K562 treated with DMSO at 1 percent for 24 hours (cell line): ENCODE data around the gene ATAD3C. TPM values are rescaled to one million over a fixed set of nuclear protein-coding genes. Genes with fewer than 3 reads are reported as not detected.

Experiments used
- total RNA-seq: library from RNA; unstranded; fragments of 300-600 nt; gene quantifications from 2 replicates; pipeline ENCODE4 v1.2.3, GENCODE V29; 2022; ENCODE audit warnings: low read depth; ENCODE audit not compliant: insufficient read depth

Gene ATAD3C
- 0.24 TPM in 1 of 2 replicates, not detected in the other for total RNA-seq

GRCh38 chr1:1449099-1449739, at the start of gene ATAD3C:
Gene ATAD3C (plus strand): TSS chr1:1449689. CDS start chr1:1450684, 995 bp downstream.

DNA sequence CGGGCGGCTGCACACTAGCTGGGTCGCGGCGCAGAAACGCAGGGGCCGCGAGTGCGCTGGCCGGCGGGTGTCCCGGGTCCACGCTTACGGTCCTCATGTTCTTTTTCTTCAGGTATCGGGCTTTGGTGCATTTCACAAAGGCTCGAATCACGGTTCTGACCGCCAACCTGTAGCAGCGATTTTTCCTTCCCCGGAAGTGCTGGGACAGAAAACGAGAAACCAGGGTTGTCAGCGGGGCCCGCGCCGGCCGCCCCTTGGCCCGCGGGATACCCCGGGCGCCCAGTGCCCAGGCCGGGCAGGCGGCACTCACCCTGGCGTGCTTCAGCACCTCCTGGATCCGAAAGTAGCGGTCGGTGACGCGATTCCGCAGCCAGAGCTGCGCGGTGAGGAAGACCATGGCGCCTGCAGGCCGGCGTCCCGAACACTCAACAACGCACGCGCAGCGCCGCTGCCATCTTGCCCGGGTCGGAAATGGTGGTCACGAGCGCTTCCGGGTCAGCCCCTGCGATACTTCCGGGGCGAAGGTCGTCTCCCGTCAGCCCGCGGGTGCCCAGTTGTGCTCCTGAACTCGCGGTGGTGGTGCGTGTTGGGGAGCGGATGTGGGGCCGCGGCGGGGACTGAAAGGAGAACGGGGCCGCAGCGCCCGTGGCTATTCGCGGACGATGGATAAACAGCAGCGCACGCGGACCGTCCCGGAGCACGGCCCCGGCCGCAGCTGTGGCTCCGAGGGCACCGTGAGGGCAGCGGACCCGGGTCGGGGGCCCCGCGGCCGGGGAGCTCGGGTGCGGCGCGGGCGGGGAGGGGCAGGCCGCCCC, 42.5 kb upstream of the ATAD3C start, which contains the start of gene MRPL20:
TSS of gene MRPL20 (minus strand) at position 473 of the 815 bp plus-strand sequence. CDS start at position 397, 76 bp downstream.

DNA sequence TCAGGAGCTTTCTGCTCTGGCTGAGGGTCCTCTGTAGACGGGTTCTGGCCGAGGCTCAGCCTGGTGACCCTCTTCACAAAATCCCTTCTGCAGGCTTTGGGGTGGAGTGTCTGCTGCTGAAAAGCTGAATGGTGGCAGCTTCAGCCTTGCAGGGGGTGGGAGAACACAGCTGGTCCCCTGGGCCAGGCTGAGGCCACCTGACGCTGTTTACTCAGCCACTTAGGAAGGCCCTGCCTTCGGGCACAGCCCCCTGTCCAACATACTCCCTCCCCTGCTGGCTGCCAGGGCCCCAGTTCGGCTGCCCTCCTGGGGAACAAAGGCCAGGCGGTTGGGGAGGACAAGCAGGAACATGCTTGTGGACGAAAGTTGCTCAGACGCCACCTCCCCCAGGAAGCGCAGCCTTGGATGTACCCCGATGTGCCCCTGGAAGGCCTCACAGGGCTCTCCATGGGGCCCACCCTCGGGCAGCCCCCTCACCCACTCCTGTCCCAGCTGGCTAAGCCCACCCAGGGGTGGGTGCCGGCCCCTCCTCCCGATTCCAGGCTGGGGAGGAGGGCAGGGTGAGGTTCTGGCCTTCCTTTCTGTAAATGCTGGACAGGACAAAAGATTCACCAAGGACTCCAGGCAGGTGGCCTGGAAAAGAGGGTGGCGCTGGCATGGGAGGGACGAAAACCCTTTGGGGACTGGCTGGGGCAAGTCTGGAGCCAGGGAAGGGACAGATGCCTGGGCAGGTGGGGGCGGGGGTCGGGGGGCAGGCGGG, 28.2 kb upstream of the ATAD3C start, which contains the start of gene ANKRD65:
TSS of gene ANKRD65 (minus strand) at position 130 of the 760 bp plus-strand sequence. CDS start 271 bp downstream, outside the sequence.

DNA sequence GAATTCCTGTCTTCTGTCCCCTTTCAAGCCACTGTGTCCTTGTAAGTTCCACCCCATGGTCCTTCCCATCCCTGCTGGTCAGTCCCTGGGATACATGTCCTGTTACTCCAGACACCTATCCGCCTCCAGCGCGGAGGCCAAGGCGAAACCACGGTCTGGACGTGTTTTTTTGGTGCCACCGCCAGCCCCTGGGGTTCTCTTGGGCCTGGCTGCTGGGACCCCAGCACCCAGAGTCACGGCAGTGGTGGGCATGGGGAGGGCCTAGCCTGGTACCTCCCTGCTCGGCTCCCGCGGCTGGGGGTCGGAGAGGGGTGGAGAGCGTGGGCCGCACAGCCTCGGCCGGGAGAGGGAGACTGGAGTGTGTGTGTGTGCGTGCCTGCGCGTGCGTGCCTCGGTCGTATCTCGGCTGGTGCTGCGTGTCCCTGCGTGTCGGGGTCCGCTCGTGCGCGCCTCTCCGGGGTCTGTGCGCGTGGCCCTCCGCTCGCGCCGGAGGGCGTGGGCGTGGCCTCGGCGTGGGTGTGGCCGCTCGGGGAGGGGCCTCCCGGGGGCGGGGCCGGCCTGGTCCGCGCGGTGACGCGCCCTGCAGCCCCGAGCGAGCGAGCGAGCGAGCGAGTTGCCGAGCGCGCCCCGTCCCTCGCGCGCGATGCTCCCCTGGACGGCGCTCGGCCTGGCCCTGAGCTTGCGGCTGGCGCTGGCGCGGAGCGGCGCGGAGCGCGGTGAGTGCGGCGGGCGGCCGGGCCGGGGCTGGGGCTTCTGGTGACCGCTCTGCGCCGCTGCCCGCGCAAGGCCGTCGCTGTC, 14.2 kb upstream of the ATAD3C start, which contains the start of gene VWA1:
TSS of gene VWA1 (plus strand) at position 585 of the 798 bp plus-strand sequence. CDS start at position 644, 59 bp downstream.

GRCh38 chr1:1471389-1472052, 22.0 kb downstream of the ATAD3C start, which contains the start of gene ATAD3B:
Gene ATAD3B (plus strand): TSS chr1:1471765. CDS start chr1:1471885, 120 bp downstream.

DNA sequence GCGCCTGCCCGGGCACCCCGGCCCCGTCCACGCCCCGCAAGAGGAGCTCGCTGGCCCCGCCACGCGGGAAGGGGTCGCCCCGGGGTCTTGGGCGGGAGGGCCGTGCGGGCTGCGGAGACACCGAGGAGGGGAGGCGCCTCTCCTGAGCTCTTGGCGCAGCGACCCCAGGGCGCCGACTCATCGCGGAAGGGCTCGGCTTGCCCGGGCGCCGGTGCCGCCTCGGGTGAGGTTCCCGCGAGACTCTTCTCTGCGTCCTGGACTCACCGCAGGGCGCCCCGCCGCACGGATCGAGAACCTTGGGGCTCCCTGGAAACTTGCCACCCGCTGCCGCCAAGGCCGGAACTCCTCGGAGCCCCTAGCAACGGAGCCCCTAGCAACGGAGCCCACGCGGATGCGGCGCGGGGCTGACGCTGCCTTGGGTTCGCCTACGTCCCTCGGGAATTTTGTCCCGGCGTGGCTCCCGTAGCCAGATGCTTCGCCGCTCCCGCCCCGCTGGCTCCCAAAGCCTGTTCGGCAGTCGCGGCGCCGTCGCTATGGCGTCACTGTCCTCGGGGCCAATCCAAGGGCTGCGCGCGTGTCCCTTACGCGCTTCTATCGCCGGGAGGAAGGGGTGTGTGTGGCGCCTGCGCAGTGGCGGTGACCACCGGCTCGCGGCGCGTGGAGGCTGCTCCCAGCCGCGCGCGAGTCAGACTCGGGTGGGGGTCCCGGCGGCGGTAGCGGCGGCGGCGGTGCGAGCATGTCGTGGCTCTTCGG, 62.2 kb downstream of the ATAD3C start, which contains the start of gene ATAD3A:
TSS of gene ATAD3A (plus strand) at position 630 of the 753 bp plus-strand sequence. CDS start at position 737, 107 bp downstream.

Other genes starting within 250 kb of the ATAD3C start
- gene TNFRSF18, start 243.1 kb upstream of the ATAD3C start, total RNA-seq = not detected in 2 replicates
- gene TNFRSF4, start 235.5 kb upstream of the ATAD3C start, total RNA-seq = 0.75 and 1.9 TPM in 2 replicates
- 276 and 297 TPM in 2 replicates for gene SDF4, start 217.7 kb upstream of the ATAD3C start, total RNA-seq
- 17.9 and 21.2 TPM in 2 replicates for gene B3GALT6, start 217.5 kb upstream of the ATAD3C start, total RNA-seq
- 1.9 and 2.5 TPM in 2 replicates for gene C1QTNF12, start 203.0 kb upstream of the ATAD3C start, total RNA-seq
- gene UBE2J2, start 175.8 kb upstream of the ATAD3C start, total RNA-seq = 114 and 118 TPM in 2 replicates
- 3.8 TPM in 2 replicates for gene SCNN1D, start 169.3 kb upstream of the ATAD3C start, total RNA-seq
- 52.1 and 55.0 TPM in 2 replicates for gene ACAP3, start 141.8 kb upstream of the ATAD3C start, total RNA-seq
- gene PUSL1, start 141.1 kb upstream of the ATAD3C start, total RNA-seq = 69.9 and 85.1 TPM in 2 replicates
- gene INTS11, start 125.0 kb upstream of the ATAD3C start, total RNA-seq = 216 and 263 TPM in 2 replicates
- 45.4 and 53.2 TPM in 2 replicates for gene CPTP, start 124.9 kb upstream of the ATAD3C start, total RNA-seq
- gene TAS1R3, start 118.4 kb upstream of the ATAD3C start, total RNA-seq = 0.57 and 0.95 TPM in 2 replicates
- gene DVL1, start 100.3 kb upstream of the ATAD3C start, total RNA-seq = 103 and 116 TPM in 2 replicates
- 13.8 and 17.2 TPM in 2 replicates for gene MXRA8, start 91.1 kb upstream of the ATAD3C start, total RNA-seq
- 342 and 344 TPM in 2 replicates for gene AURKAIP1, start 74.5 kb upstream of the ATAD3C start, total RNA-seq
- gene CCNL2, start 50.4 kb upstream of the ATAD3C start, total RNA-seq = 98.9 and 121 TPM in 2 replicates
- gene MRPL20, start 42.4 kb upstream of the ATAD3C start, total RNA-seq = 141 and 157 TPM in 2 replicates
- not detected in 2 replicates for gene ANKRD65, start 28.4 kb upstream of the ATAD3C start, total RNA-seq
- 22.4 and 26.0 TPM in 2 replicates for gene VWA1, start 14.0 kb upstream of the ATAD3C start, total RNA-seq
- gene ATAD3B, start 22.1 kb downstream of the ATAD3C start, total RNA-seq = 24.3 and 26.9 TPM in 2 replicates
- gene ATAD3A, start 62.5 kb downstream of the ATAD3C start, total RNA-seq = 93.9 and 102 TPM in 2 replicates
- gene TMEM240, start 90.9 kb downstream of the ATAD3C start, total RNA-seq = 2.1 and 3.4 TPM in 2 replicates
- gene SSU72, start 125.2 kb downstream of the ATAD3C start, total RNA-seq = 207 and 208 TPM in 2 replicates
- gene FNDC10, start 150.4 kb downstream of the ATAD3C start, total RNA-seq = 7.3 and 8.3 TPM in 2 replicates
- gene MIB2, start 165.8 kb downstream of the ATAD3C start, total RNA-seq = 79.7 and 89.3 TPM in 2 replicates
- gene MMP23B, start 182.5 kb downstream of the ATAD3C start, total RNA-seq = 0.78 and 2.0 TPM in 2 replicates
- 45.9 and 49.0 TPM in 2 replicates for gene CDK11B, start 209.3 kb downstream of the ATAD3C start, total RNA-seq
- 66.2 and 69.4 TPM in 2 replicates for gene SLC35E2B, start 243.1 kb downstream of the ATAD3C start, total RNA-seq